ENCODE results near the gene BTBD9.
"Not testable (repeated sequence)": the region's sequence is repeated elsewhere in the genome, so short reads cannot be mapped to it uniquely, and the experiment has no call there.

Gene BTBD9

DNA sequence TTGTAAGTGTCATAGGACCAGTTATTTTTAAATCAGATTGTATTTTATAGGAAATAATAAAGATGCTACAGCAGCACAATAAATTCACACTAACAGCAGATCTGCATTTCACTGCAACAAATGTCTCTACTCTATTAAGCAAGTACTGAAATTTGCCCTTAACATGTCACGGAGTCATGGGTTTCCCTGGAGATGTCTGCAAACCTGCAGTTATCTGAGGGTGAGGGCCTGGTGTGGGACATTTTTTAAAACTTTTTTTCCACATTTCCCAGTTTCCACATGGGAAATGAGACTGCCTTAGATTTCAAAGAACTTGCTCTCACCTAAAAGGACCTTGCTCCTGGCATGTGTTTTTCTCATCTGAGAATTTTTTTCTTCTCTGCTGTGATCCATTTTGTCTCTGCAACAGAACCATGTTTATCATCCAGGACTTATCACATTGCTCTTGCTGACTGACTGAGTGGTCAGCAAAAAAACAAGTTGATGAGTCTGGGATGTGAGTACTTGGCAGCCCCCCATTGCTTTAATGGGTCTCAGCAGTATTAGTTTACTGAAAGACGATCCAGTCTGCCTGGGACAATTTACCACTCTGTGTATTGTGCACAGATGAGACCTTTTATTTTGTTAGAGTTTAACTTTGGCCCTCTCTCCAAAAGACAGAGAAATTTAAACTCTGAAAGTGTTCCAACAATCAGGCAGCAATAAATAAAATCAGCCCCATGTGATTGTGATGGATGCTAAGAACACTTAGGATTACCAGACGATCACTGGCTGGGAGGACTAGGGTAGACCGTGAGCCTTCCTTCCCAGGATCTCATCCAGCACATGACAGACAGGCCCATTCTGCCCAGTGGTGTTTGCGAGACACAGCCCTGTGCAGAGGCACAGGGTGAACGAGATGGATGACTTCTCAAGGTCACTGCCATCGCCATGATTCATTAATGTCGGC, 268.8 kb downstream of the BTBD9 start:
- DNase-seq, result no peak

- no peak for DNase-seq
These were observed 272.5 kb downstream of the BTBD9 start for GRCh38 chr6:38367231-38367630.

DNA sequence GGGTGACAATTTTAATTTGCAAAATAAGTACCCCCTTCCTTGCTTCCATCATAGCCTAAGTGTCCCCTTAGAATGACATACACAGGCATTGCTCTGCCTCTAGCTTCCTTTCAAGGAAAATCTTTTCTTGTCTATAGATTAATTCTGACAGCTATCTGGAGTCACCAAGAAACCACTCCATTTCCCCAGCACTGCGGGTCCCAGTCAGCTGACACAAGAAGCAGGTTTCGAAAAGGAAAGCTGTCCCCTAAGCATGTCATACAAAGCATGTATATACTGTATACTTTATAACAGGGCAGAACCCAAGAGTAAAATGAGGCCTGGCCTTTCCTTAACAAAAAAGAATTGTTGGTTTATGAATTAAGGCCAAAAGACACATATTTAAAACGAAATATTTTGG, 273.5 kb downstream of the BTBD9 start:
- DNase-seq, result no peak

DNA sequence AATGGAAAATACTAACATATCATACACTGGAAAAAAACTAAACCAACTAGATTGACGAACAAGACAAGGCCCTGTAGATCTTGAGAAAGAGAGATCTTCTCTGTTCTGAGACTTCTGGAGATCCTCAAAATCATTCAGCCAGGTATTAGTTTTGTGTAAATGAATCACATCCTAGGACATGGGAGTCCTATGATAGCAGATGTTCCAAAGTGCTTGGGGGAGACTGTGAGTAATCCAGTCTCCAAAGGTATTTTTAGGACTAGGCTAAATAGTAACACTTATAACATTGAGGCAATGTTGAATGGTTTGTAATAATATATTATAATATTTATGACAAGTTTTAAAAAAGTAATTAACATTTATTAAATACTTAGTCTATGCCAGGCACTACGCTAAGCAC, 275.0 kb downstream of the BTBD9 start:
- no peak for DNase-seq

DNA sequence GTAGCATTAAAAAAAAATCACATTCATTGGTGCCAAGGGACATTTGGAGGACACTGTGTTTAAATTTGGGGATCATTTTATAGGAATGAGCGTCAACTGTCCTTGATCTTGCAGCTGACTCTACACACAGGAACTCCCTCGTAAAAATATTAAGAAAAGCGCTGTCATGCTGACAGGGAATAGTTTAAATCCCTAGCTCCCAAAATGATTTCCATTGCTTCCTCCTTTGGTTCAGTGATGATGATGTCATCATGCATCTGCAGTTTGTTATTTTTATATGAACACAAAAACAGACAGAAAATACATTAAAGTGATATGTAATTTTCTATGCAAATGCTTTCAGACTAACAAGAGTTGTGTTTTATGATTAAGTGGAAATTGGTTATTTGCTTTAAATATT, 275.6 kb downstream of the BTBD9 start:
- DNase-seq, result no peak

DNA sequence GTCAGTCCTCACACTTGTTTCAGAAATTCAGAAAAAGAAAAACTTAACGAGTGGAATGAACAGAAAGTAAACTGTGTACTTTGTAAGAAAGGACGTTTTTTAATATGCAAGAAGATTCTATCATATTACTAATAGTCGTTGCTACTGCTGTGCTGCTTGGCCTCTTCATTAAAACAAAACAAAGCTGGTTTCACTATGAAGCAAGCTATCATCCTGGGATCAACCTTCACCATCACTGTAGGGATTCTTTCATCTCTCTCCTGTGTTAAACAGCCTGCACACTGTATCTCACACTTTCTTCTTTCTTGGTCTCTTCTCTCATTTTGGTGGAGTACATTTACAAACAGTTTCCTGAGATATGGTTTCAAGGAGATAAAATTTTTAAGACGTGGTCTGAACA, 284.2 kb downstream of the BTBD9 start:
- no peak for DNase-seq

DNA sequence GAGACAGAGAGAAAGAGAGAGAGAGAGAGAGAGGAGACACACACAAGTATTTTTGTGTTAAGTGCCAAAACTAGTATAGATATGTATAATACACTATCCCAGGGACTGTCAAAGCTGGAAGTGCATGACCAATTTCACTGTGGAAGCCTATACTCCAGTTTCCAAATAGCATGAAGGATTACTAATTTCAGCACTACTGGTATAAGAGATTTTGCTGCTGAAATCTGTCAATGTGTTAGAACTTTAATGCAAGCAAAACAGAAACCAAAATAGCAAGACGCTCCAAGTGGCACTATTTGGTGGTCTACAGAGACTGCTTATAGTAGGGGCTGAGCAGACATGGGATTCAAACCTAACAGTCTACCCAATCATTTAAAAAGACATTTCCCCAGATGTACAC, 284.8 kb downstream of the BTBD9 start:
- DNase-seq, result no peak

DNA sequence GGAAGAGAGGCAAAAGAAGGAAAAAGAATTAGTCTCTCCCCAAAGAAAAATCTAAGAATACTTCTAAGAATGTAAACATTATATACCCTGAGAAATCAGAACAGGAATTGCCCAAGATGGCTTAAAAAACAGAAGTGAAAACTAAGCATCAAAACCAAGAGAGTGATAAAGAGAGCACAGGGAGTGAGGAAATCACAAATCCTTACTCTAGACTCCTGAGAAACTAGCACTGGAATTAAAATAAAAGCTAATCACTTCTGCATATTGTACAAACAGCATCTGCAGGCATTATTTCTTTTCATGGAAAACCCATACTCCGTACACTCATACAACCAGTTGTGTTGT, 285.7 kb downstream of the BTBD9 start:
- no peak for DNase-seq

DNA sequence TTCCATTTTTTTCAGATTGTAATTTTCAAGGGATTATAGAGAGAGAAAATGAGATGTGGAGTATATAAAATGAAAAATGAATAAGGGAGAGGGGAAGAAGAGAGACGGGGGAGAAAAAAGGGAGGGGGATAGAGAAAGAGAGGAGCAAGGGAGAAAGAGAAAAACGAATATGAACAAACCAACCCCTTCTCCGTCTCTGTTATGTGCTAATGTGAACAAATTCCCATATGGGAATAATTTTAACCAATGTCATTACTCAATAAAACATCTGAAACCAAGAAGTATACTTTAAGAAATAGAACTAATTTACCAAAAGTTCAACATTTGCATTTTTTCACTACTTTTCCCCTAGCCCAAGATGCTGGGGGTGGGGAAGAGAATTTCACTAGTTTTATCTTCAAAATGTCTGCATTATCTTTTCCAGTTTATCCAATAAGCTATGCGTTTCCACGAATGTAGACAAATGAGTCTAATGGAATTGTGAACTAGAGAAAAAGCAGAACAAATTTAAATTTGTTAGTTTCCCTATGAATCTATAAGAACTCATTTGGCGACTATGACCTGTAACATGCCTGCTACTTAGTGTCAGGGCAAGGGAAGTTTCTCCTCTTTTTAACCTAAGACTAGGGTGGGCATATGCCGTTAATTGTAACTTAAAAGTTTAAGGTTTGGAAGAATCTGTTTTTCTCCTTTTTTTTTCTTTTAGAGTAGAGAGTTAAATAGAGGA, 286.3 kb downstream of the BTBD9 start:
- no peak for DNase-seq

GRCh38 chr6:38352636-38353035, 287.1 kb downstream of the BTBD9 start:
- DNase-seq, result no peak

DNA sequence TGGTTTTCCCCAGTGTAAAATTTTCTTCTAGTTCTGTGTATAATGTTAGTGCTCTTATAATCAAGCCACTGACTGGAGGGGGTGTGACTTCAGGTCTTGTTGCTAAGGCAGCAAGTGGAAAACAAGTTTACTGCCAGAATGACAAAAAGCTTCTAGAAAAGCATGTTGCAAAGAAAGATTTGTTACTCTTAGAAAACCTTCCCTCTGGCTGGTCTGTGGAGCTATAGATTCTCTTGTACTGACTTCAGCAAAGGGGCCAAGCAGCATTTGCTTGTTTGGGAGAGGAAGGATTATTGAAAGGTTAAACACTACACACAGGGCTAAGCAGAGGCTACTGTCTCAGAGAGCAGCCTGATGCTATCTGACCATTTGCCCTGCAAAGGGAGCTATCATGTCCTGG, 288.8 kb downstream of the BTBD9 start:
- DNase-seq, result no peak

DNA sequence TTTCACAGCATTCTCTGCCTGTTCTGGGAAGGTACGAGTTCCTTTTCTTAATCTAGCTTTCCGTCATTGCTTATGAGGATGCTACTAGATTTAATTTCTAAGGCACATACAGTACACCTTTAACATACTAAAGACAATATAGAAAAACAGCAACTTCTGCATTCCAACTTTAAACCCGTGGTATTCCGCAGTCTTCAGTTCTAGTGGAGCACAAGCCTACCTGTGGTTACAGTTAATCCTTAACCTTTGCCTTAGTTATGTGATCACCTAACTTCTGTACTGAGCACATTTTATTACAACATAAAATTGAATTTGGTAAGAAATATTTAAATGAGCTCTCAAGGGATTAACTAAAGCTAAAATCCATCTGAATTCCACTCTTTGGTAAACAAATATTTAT, 289.5 kb downstream of the BTBD9 start:
- DNase-seq, result no peak

GRCh38 chr6:38349795-38350194, 289.9 kb downstream of the BTBD9 start:
- DNase-seq, result no peak

- DNase-seq, result no peak
These were observed 290.5 kb downstream of the BTBD9 start for GRCh38 chr6:38349221-38349620.

DNA sequence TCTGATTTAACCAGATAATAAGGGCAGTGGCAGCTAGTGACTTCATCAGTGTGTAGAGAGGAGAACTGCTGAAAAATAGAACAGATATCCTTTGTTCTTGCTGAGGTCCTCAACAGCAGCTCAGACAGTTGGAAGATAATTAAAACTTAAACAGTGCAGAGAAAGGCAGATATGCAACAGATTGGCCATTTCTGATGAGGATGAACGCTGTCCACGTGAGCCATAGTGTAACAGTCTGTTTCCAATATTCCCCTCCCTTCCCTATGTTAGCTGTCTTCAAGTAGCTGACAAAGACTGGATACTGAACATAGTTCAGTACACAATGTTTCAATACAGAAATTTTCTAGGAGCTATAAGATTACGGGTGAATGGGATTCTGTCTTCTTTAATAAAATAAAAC, 291.4 kb downstream of the BTBD9 start:
- DNase-seq, result no peak

DNA sequence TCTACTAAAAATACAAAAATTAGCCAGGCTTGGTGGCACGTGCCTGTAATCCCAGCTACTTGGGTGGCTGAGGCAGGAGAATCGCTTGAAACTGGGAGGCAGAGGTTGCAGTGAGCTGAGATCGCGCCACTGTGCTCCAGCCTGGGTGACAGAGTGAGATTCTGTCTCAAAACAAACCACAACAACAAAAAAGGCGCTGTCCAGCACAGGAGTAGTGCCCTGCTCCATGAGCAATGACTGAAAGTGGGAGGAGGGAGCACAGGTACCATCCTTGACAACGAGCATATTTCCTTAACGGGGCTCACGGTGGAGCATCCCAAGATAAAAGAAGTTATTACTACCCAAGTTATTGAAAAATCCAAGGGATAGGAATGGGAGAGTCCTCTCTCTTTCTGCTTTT, 291.9 kb downstream of the BTBD9 start:
- not testable (repeated sequence) for DNase-seq

GRCh38 chr6:38346291-38347079, 293.2 kb downstream of the BTBD9 start:
- no peak for DNase-seq

DNA sequence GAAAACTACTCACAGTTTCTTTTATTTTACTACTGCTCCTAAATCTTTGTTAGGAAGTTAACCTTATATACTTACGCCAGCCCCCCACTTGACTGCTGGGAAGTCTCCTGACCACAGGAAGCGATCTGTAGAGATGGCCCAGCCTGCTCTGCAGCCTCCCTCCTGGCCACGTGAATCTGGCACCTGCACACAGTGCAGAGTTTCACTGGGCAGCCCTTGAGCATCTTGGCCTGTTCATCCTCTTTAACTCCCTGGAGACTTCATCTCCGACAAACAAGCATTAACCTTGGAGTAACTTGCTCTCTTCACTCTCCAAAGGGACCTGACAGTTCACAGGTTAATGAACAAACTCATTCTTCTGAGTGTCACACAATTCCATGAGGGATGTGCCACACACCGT, 294.1 kb downstream of the BTBD9 start:
- no peak for DNase-seq

DNA sequence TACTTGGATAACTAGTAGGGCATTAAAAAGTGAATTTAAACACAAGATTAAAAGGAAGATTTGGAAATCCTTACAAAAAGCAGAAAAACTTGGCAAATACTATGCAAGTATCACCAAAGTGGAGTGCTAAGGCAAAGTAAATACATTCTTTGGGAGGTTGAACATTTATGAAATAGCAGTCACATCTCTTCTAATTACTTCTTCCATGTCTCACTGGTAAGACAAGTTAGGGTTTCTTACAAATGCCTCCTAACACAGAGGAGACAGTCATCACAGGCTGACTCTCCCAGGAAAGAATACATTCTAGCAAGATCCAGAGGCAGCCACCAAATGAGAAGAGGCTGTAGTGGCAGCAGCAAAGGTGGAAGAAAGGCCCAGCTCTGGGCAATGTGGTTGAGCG, 298.2 kb downstream of the BTBD9 start:
- no peak for DNase-seq

DNA sequence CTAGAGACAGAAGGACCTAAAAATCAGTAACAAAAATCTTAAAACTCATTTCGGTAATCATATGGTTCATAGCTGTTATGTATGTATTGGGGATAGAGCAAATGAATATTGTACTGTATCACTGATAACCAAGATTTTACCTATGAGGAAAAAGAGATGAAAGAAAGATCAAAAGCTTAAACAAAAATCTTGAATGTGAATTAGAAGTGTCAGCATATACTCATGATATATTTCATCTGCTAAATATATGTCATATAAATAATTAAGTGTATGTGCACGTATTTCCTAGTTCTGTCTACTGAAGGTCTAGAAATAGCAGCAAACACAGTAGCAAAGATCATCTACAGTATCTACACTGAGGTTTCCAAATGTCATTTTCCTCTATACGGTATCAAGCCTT, 299.8 kb downstream of the BTBD9 start:
- no peak for DNase-seq

DNA sequence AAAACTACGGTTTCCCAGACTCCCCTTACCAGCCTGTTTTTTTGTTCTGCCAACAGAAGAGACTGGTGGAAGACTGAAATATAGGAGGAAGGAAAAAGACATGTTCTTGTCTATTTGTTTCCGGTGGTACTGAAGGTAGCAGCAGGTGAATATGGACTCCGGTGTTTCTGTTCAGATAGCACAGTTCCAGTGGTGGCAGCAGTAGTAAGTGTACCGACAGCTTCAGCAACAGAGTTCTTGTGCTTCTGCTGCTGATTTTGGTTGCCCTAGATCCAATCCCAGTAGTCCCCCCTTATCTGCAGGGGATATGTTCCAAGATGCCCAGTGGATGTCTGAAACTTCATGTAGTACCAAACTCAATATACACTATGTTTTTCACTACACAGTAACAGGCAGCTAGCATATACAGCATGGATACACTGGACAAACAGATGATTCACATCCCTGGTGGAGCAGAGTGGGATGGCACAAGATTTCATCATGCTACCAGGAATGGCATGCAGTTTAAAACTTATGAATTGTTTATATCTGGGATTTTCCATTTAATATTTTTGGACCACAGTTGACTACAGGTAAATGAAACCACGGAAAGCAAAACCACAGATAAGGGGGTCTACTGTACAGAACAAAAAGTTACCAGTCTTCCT, 301.8 kb downstream of the BTBD9 start:
- DNase-seq, result no peak

- no peak for DNase-seq
These were observed 302.8 kb downstream of the BTBD9 start for GRCh38 chr6:38336922-38337321.

GRCh38 chr6:38326837-38327236, 312.9 kb downstream of the BTBD9 start:
- no peak for DNase-seq
